HepG2 (cell line): Measurements from ENCODE around the gene FCER1G. TPM values are rescaled to one million over a fixed set of nuclear protein-coding genes. Genes with fewer than 3 reads are reported as not detected.

Source experiments
- DBP ChIP-seq: sonication (generic); formaldehyde crosslinking; IDR thresholded peaks from 2 replicates; pipeline ENCODE4 v1.4.0; 2020; ENCODE audit warnings: missing genetic modification reagents; ENCODE audit errors: not compliant biosample characterization
- FOXM1 ChIP-seq: sonication (generic); formaldehyde crosslinking; IDR thresholded peaks from 2 replicates; pipeline ENCODE4 v1.5.0; 2020; ENCODE audit warnings: missing genetic modification reagents
- HDAC6 ChIP-seq: fragments of 200-600 bp; sonication (generic); IDR thresholded peaks from 2 replicates; pipeline ENCODE4 v1.7.0; 2017; ENCODE audit warnings: mild to moderate bottlenecking, antibody characterized with exemption, low read length, low read depth
- HMGXB3 ChIP-seq: sonication (generic); formaldehyde crosslinking; IDR thresholded peaks from 2 replicates; pipeline ENCODE4 v1.4.0; 2020; ENCODE audit warnings: missing genetic modification reagents, borderline replicate concordance
- IKZF5 ChIP-seq: IDR thresholded peaks from 2 replicates; pipeline ENCODE4 v1.6.1; 2018; ENCODE audit warnings: missing genetic modification reagents, mild to moderate bottlenecking, missing compliant biosample characterization
- NFIB ChIP-seq: sonication (generic); formaldehyde crosslinking; IDR thresholded peaks from 2 replicates; pipeline ENCODE4 v1.9.0; 2021; ENCODE audit warnings: missing genetic modification reagents, mild to moderate bottlenecking, borderline replicate concordance
- NRL ChIP-seq: sonication (generic); formaldehyde crosslinking; IDR thresholded peaks from 2 replicates; pipeline ENCODE4 v1.5.0; 2020; ENCODE audit warnings: missing genetic modification reagents, mild to moderate bottlenecking, moderate library complexity, borderline replicate concordance
- STAG1 ChIP-seq: sonication (generic); formaldehyde crosslinking; IDR thresholded peaks from 2 replicates; pipeline ENCODE4 v1.4.0; 2020; ENCODE audit warnings: missing genetic modification reagents
- TFE3 ChIP-seq: IDR thresholded peaks from 2 replicates; pipeline ENCODE4 v1.6.1; 2016
- ZHX1 ChIP-seq: sonication (generic); formaldehyde crosslinking; IDR thresholded peaks from 2 replicates; pipeline ENCODE4 v1.8.1; 2022; ENCODE audit warnings: low read depth, mild to moderate bottlenecking, missing genetic modification reagents
- ZNF607 ChIP-seq: sonication (generic); formaldehyde crosslinking; IDR thresholded peaks from 2 replicates; pipeline ENCODE4 v1.5.1; 2020; ENCODE audit warnings: missing genetic modification reagents, mild to moderate bottlenecking, borderline replicate concordance
- ZNF781 ChIP-seq: sonication (generic); formaldehyde crosslinking; IDR thresholded peaks from 2 replicates; pipeline ENCODE4 v1.5.1; 2020; ENCODE audit warnings: borderline replicate concordance, mild to moderate bottlenecking, missing genetic modification reagents; ENCODE audit errors: not compliant biosample characterization
- ZXDC ChIP-seq: sonication (generic); formaldehyde crosslinking; IDR thresholded peaks from 2 replicates; pipeline ENCODE4 v1.5.0; 2020; ENCODE audit warnings: mild to moderate bottlenecking, missing genetic modification reagents
- polyA plus RNA-seq, 8 experiments: library from polyadenylated mRNA; depleted of rRNA in 3 of 8; stranded (reverse) in 7 of 8; unstranded in 1 of 8; fragments of >200 nt; fragmentation: Illumina TruSeq in 4 of 8; extraction: Trizol in 4 of 8; gene quantifications; 2 replicates each; pipeline versions ENCODE4 v1.2.1 to v1.2.3, GENCODE V29; 2011 to 2016; ENCODE audit warnings: low read depth in 4 of 8, missing spikeins in 1 of 8, mixed read lengths in 1 of 8; ENCODE audit not compliant: insufficient read depth in 1 of 8
- total RNA-seq, 5 experiments: library from RNA; depleted of rRNA; stranded (reverse); fragments of >200 nt; fragmentation: Illumina TruSeq; extraction: Trizol; gene quantifications; 2 replicates each; pipeline ENCODE4 v1.2.3, GENCODE V29; 2016; ENCODE audit warnings: low read depth in 1 of 5

The FCER1G gene
- total and polyA plus RNA-seq, 2 of the 13 experiments (the other 11 are each of a cell fraction or from before 2014, with no cell fraction given): 1.3 to 6.4 TPM

GRCh38 chr1:161218301-161219077, 3.4 kb downstream of the FCER1G start (continued):
- TF ChIP-seq HMGXB3 (CRISPR knock-in tag) (no peak), STAG1 (no peak), ZXDC (0 out of 2 replicates have a peak, but pooled peaks have one; percentile 61), ZNF607 (CRISPR knock-in tag) (no peak; the same call in 1 of the 2 replicates), IKZF5 (CRISPR knock-in tag) (peak; percentile 59; the same call in 1 of the 2 replicates), NRL (CRISPR knock-in tag) (peak; percentile 55; the same call in 1 of the 2 replicates), HDAC6 (no peak), FOXM1 (CRISPR knock-in tag) (no peak), DBP (CRISPR knock-in tag) (no peak), ZHX1 (0 out of 2 replicates have a peak, but pooled peaks have one; percentile 46), ZNF781 (CRISPR knock-in tag) (no peak), TFE3 (CRISPR knock-in tag) (peak; percentile 91), NFIB (no peak)
